Rectal smooth muscle tissue (tissue), 1 donor: ENCODE data around the gene EXO1.
"Not testable (repeated sequence)": the region's sequence is repeated elsewhere in the genome, so short reads cannot be mapped to it uniquely, and the experiment has no call there.

Experiments
- H3K27ac ChIP-seq: one replicate; pipeline ENCODE4 v1.7.0; 2013; ENCODE audit warnings: low read depth, low read length, inconsistent platforms
- H3K27me3 ChIP-seq: one replicate; pipeline ENCODE4 v1.7.0; 2013; ENCODE audit warnings: low read length; ENCODE audit not compliant: control insufficient read depth, insufficient read depth
- H3K36me3 ChIP-seq: one replicate; pipeline ENCODE4 v1.7.0; 2013; ENCODE audit warnings: low read length; ENCODE audit not compliant: control insufficient read depth, insufficient read depth
- H3K4me1 ChIP-seq: one replicate; pipeline ENCODE4 v1.7.0; 2013; ENCODE audit warnings: low read length; ENCODE audit not compliant: control insufficient read depth, insufficient read depth
- H3K4me3 ChIP-seq: one replicate; pipeline ENCODE4 v1.7.0; 2013; ENCODE audit warnings: low read length
- H3K9ac ChIP-seq: one replicate; pipeline ENCODE4 v1.7.0; 2013; ENCODE audit warnings: low read length

EXO1 gene

DNA sequence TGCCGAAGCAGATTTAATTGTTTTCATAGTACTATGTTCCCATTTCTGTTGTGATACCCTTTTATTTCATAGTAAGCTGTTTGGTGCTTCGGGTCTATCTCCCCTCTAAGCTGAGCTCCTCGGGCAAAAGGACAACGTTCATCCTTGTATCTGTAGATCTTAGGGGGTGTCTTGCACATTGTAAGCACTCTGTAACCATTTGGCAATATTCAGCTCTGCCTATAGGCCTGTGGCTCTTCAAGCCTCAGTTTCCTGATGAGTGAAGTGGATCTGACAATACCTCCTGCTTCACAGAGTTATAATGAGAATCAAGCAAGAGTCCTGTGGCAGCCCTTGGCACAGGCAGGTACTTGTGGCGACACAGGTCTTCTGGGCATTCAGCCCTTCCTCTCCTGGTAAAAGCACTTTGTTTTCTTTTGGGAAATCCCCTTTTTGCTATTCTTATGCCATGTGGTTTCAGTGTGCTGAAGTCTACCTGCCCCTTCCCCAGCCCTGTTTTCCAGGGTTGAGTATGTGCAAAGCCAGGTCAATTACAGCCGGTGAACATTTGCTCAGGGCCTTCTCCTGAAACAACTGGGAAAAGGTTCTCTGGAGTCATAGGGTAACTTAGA lies 8.5 kb upstream of the EXO1 start:
- H3K9ac ChIP-seq, result no peak overlapping the region
- H3K36me3 ChIP-seq, result no peaks in the 10 kb centered on the region
- H3K27me3 ChIP-seq, result no peaks in the 10 kb centered on the region
- H3K4me1 ChIP-seq, result no peaks in the 10 kb centered on the region
- no peak overlapping the region for H3K27ac ChIP-seq
- no peak overlapping the region for H3K4me3 ChIP-seq

- no peaks in the 10 kb centered on the region for H3K4me1 ChIP-seq
- no peak overlapping the region for H3K9ac ChIP-seq
- H3K4me3 ChIP-seq, result no peak overlapping the region
- H3K27ac ChIP-seq, result no peak overlapping the region
- H3K36me3 ChIP-seq, result no peaks in the 10 kb centered on the region
- H3K27me3 ChIP-seq, result no peaks in the 10 kb centered on the region
Observed at GRCh38 chr1:241840164-241840563, 7.8 kb upstream of the EXO1 start.

DNA sequence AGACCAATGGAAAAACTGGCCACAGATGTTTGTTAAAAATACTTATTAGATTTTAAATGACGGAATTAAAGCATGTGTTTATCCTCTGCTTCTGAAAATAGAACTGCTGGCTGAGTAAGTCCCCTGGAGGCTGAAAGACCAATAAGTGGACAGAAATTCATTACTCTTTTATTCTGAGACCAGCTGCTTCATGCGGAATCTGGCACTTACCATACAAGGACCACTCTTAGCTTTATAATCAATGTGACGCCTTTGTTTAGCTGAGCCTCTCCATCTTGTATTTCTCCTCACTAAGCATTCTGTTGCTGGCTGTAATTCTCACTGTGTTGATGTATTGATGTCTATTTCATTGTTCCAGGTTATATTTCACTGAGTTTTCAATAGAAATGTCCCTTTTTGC lies 6.3 kb upstream of the EXO1 start:
- Histone ChIP-seq H3K4me3 (no peak overlapping the region), H3K4me1 (no peaks in the 10 kb centered on the region), H3K36me3 (no peaks in the 10 kb centered on the region), H3K9ac (no peak overlapping the region), H3K27me3 (no peaks in the 10 kb centered on the region), H3K27ac (no peak overlapping the region)

DNA sequence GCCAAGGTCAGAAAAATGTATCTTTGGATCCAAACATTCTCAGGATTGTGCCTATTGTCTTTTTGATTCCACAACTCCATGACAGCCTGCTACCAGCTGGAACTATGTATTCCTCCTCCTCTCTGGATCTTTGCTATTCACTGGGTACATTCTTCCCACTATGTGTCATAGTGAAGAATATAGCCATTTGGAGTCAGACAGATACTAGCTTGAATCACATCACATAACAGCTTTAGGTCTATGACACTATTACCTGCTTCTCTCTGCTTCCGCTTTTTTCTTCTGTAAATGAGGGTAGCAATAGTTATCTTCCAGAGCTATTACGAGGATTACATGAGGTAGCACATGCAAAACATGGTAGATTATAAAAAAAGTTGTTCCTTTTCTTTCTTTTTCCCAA lies 5.4 kb upstream of the EXO1 start:
- no peaks in the 10 kb centered on the region for H3K27me3 ChIP-seq
- no peaks in the 10 kb centered on the region for H3K4me1 ChIP-seq
- H3K4me3 ChIP-seq, result no peak overlapping the region
- H3K36me3 ChIP-seq, result no peaks in the 10 kb centered on the region
- H3K27ac ChIP-seq, result no peak overlapping the region
- H3K9ac ChIP-seq, result no peak overlapping the region

DNA sequence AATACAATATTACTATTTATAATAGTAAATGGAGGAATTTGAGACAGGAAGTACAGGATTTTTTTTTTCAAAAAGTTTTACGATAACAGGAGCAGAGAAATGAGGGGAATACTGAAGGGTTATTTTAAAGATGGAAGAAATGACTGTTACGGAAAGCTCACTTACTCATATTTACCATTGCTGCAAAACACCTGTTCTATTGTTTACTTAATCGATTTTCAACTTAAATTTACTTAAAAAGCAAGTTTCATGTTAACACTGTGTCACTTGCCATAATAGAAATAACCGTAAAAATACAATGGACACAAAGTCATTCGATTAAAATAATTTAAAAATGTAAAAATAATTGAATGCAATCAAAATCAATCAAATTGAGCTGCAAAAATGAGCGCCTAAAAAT lies 3.4 kb upstream of the EXO1 start:
- H3K27me3 ChIP-seq, result no peaks in the 10 kb centered on the region
- no peak overlapping the region for H3K4me3 ChIP-seq
- H3K27ac ChIP-seq, result no peak overlapping the region
- H3K9ac ChIP-seq, result no peak overlapping the region
- H3K36me3 ChIP-seq, result no peaks in the 10 kb centered on the region
- H3K4me1 ChIP-seq, result peaks cover 4% of the 10 kb centered on the region

DNA sequence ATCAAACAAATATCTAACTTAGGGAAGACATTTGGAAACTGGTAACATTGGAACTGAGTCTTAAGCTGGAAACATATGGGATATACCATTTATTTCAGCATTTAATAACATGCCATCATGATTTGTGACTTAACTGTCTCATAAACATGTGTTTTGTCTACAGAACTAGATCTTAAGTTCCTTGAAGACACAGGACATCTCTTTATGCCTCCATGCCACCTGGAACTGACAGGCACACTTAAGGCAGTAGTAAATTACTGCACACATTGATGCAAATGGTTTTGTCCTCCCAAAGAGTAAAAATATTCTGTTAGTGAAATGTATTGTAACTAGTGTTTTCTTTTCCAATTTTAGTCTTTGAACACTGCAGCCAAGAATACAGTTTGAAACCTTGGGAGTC lies 1.6 kb upstream of the EXO1 start:
- Histone ChIP-seq H3K4me1 (peaks cover 4% of the 10 kb centered on the region), H3K9ac (no peak overlapping the region), H3K27ac (no peak overlapping the region), H3K4me3 (no peak overlapping the region), H3K27me3 (no peaks in the 10 kb centered on the region), H3K36me3 (no peaks in the 10 kb centered on the region)

GRCh38 chr1:241846862-241847539 lies 1.0 kb upstream of the EXO1 start:
- H3K4me3 ChIP-seq, result peak overlapping the region; percentile 81

GRCh38 chr1:241847540-241847795 lies 536 bp upstream of the EXO1 start:
- Histone ChIP-seq H3K27me3 (no peaks in the 10 kb centered on the region), H3K9ac (no peak overlapping the region), H3K36me3 (no peaks in the 10 kb centered on the region), H3K4me3 (peak overlapping the region; percentile 81), H3K4me1 (peaks cover 4% of the 10 kb centered on the region), H3K27ac (peak overlapping the region; percentile 98)

More at GRCh38 chr1:241846862-241847539, 1.0 kb upstream of the EXO1 start:
- Histone ChIP-seq H3K9ac (no peak overlapping the region), H3K36me3 (no peaks in the 10 kb centered on the region), H3K27ac (peak overlapping the region; percentile 98), H3K4me1 (peaks cover 4% of the 10 kb centered on the region), H3K27me3 (no peaks in the 10 kb centered on the region)

- H3K36me3 ChIP-seq, result no peaks in the 10 kb centered on the region
- H3K4me1 ChIP-seq, result peaks cover 4% of the 10 kb centered on the region
- no peak overlapping the region for H3K27ac ChIP-seq
- H3K9ac ChIP-seq, result no peak overlapping the region
- peak overlapping the region; percentile 81 for H3K4me3 ChIP-seq
- no peaks in the 10 kb centered on the region for H3K27me3 ChIP-seq
Observed at GRCh38 chr1:241848686-241849344, 811 bp downstream of the EXO1 start.

GRCh38 chr1:241849345-241849695 lies 1.3 kb downstream of the EXO1 start:
- Histone ChIP-seq H3K27ac (no peak overlapping the region), H3K36me3 (no peaks in the 10 kb centered on the region), H3K4me1 (peaks cover 4% of the 10 kb centered on the region), H3K9ac (no peak overlapping the region), H3K4me3 (no peak overlapping the region), H3K27me3 (no peaks in the 10 kb centered on the region)

- not testable (repeated sequence) for H3K4me1 ChIP-seq, H3K9ac ChIP-seq, H3K27ac ChIP-seq, H3K27me3 ChIP-seq, H3K36me3 ChIP-seq, H3K4me3 ChIP-seq
Observed at GRCh38 chr1:241855545-241856140, 7.6 kb downstream of the EXO1 start.

- H3K36me3 ChIP-seq, result no peaks in the 10 kb centered on the region
- no peaks in the 10 kb centered on the region for H3K4me1 ChIP-seq
- no peaks in the 10 kb centered on the region for H3K27me3 ChIP-seq
- no peak overlapping the region for H3K27ac ChIP-seq
- no peak overlapping the region for H3K9ac ChIP-seq
- H3K4me3 ChIP-seq, result no peak overlapping the region
Observed at GRCh38 chr1:241857131-241857530, 9.1 kb downstream of the EXO1 start.

GRCh38 chr1:241860922-241861321 lies 12.9 kb downstream of the EXO1 start:
- Histone ChIP-seq H3K27me3 (no peaks in the 10 kb centered on the region), H3K36me3 (no peaks in the 10 kb centered on the region), H3K9ac (no peak overlapping the region), H3K4me1 (no peaks in the 10 kb centered on the region), H3K27ac (no peak overlapping the region), H3K4me3 (no peak overlapping the region)
